ENCODE results near the gene TMEM121.

- TF ChIP-seq CTCF (conservative IDR thresholded peaks at IDR 0.05; ENCODE audit: low read length) (no peak), EZH2phosphoT487 (IDR thresholded peaks at IDR 0.05; ENCODE audit: borderline replicate concordance, low read depth, low read length) (no peak)
Measured at GRCh38 chr14:105497671-105498429, 28.5 kb upstream of the TMEM121 start.
